HCT116 (cell line): ENCODE results near the gene TTC12. TPM values are rescaled to one million over a fixed set of nuclear protein-coding genes. Genes with fewer than 3 reads are reported as not detected.

Experiments used
- ATAC-seq: fragments of 200-7000 bp; cut with Tn5 transposase; 2 replicates; pipeline ENCODE4 v1.9.1; 2020; ENCODE audit warnings: mild to moderate bottlenecking, moderate library complexity
- BruUV-seq: library from RNA; stranded (reverse); fragments of 400-500 nt; replicated peaks from 2 replicates; lab custom pipeline; 2021; lab: Mats Ljungman, UMichigan
- CTCF ChIA-PET: fragments of 300-600 bp; sonication (Branson Sonifier 250); formaldehyde crosslinking; loops from one replicate; lab custom pipeline; 2021; ENCODE audit warnings: antibody characterized with exemption; lab: Charles Lee
- POLR2A ChIA-PET: fragments of 300-600, 350-600 bp; sonication (Branson Sonifier 250); formaldehyde crosslinking; loops from one replicate; lab custom pipeline; 2021; ENCODE audit warnings: antibody characterized with exemption; lab: Charles Lee
- RAD21 ChIA-PET, 2 experiments: fragments of 300-600 bp; sonication (Branson Sonifier 250); formaldehyde crosslinking; loops; one replicate each; lab custom pipeline; 2023; ENCODE audit warnings: low total read pairs in 2 of 2; ENCODE audit not compliant: uncharacterized antibody in 2 of 2, unreplicated experiment in 2 of 2, low non-redundant PET in 1 of 2; lab: Charles Lee
- DNase-seq: peaks from one replicate; pipeline ENCODE4 v3.0.0-alpha.2; 2010; ENCODE audit warnings: low read depth, low spot score
- H2AFZ ChIP-seq: fragments of 200-600 bp; shearing (Covaris generic), sonication (generic); 2 replicates; pipeline ENCODE4 v1.6.1; 2017; ENCODE audit warnings: low read depth, mixed run types, mixed read lengths, antibody characterized with exemption, low read length; ENCODE audit not compliant: poor library complexity, severe bottlenecking
- H3K27ac ChIP-seq: 2 replicates; pipeline ENCODE4 v1.5.1; 2012; ENCODE audit warnings: low read depth, low read length
- H3K27me3 ChIP-seq: fragments of 200-600 bp; sonication (generic); 2 replicates; pipeline ENCODE4 v1.6.1; 2016; ENCODE audit warnings: mixed run types, low read length, mixed read lengths; ENCODE audit not compliant: insufficient read depth
- H3K36me3 ChIP-seq, 2 experiments: fragments of 200-500 bp in 1 of 2; fragments of 200-600 bp in 1 of 2; sonication (Bioruptor generic) in 1 of 2; sonication (generic) in 1 of 2; 2 replicates each; pipeline versions ENCODE4 v1.5.1 to v1.6.1; 2014 to 2016; ENCODE audit warnings: low read length in 2 of 2, inconsistent platforms in 1 of 2, mixed read lengths in 1 of 2, mixed run types in 1 of 2; ENCODE audit not compliant: insufficient read depth in 2 of 2, control insufficient read depth in 1 of 2
- H3K4me1 ChIP-seq, 2 experiments: fragments of 200-600 bp in 1 of 2; sonication (generic) in 1 of 2; 2 replicates each; pipeline versions ENCODE4 v1.5.1 to v1.6.1; 2012 to 2017; ENCODE audit warnings: low read length in 2 of 2, inconsistent platforms in 1 of 2, mild to moderate bottlenecking in 1 of 2, mixed read lengths in 1 of 2, mixed run types in 1 of 2, moderate library complexity in 1 of 2; ENCODE audit not compliant: insufficient read depth in 2 of 2, control insufficient read depth in 1 of 2
- H3K4me2 ChIP-seq: fragments of 200-600 bp; sonication (generic); 2 replicates; pipeline ENCODE4 v1.6.1; 2017; ENCODE audit warnings: mixed run types, low read length, mixed read lengths
- H3K4me3 ChIP-seq, 2 experiments: fragments of 200-600 bp in 1 of 2; sonication (generic) in 1 of 2; replicated peaks in 1 of 2; 2 replicates each; pipeline ENCODE4 v1.5.1; 2011 to 2016; ENCODE audit warnings: low read length in 2 of 2, control low read depth in 1 of 2, low read depth in 1 of 2, mild to moderate bottlenecking in 1 of 2, mixed read lengths in 1 of 2, mixed run types in 1 of 2
- H3K79me2 ChIP-seq: fragments of 200-600 bp; sonication (generic); 2 replicates; pipeline ENCODE4 v1.6.1; 2017; ENCODE audit warnings: mild to moderate bottlenecking, mixed run types, low read length, moderate library complexity, mixed read lengths; ENCODE audit not compliant: insufficient read depth
- H3K9ac ChIP-seq: fragments of 200-600 bp; sonication (generic); 2 replicates; pipeline ENCODE4 v1.6.1; 2016; ENCODE audit warnings: low read length, mixed read lengths
- H3K9me2 ChIP-seq: fragments of 200-600 bp; sonication (generic), shearing (Covaris generic); 2 replicates; pipeline ENCODE4 v1.6.1; 2017; ENCODE audit warnings: mixed run types, mild to moderate bottlenecking, moderate library complexity; ENCODE audit not compliant: insufficient read depth
- H3K9me3 ChIP-seq, 2 experiments: fragments of 200-500 bp in 1 of 2; fragments of 200-600 bp in 1 of 2; sonication (Bioruptor generic) in 1 of 2; sonication (generic) in 1 of 2; 2 replicates each; pipeline ENCODE4 v1.6.1; 2014 to 2017; ENCODE audit warnings: low read length in 2 of 2, mixed read lengths in 2 of 2, inconsistent platforms in 1 of 2, low read depth in 1 of 2, mild to moderate bottlenecking in 1 of 2, mixed run types in 1 of 2, moderate library complexity in 1 of 2; ENCODE audit not compliant: control insufficient read depth in 1 of 2, insufficient read depth in 1 of 2
- H4K20me1 ChIP-seq: fragments of 200-600 bp; sonication (generic), shearing (Covaris generic); 2 replicates; pipeline ENCODE4 v1.6.1; 2017; ENCODE audit warnings: mixed run types, mild to moderate bottlenecking, moderate library complexity; ENCODE audit not compliant: insufficient read depth
- CBX3 ChIP-seq: IDR thresholded peaks from 2 replicates; pipeline ENCODE4 v1.6.1; 2012; ENCODE audit warnings: low read depth
- CTCF ChIP-seq, 3 experiments: fragments of 200-600 bp in 1 of 3; sonication (generic) in 1 of 3; IDR thresholded peaks in 2 of 3; conservative IDR thresholded peaks in 1 of 3; 2 replicates each; pipeline ENCODE4 v1.5.1; 2012 to 2017; ENCODE audit warnings: low read depth in 2 of 3, low read length in 2 of 3, antibody characterized with exemption in 1 of 3, borderline replicate concordance in 1 of 3, control low read depth in 1 of 3, mild to moderate bottlenecking in 1 of 3, mixed read lengths in 1 of 3, mixed run types in 1 of 3, moderate library complexity in 1 of 3; ENCODE audit not compliant: insufficient read depth in 1 of 3
- EGR1 ChIP-seq: IDR thresholded peaks from 2 replicates; pipeline ENCODE4 v1.6.1; 2012; ENCODE audit warnings: low read depth
- ELF1 ChIP-seq: IDR thresholded peaks from 2 replicates; pipeline ENCODE4 v1.6.1; 2012; ENCODE audit warnings: low read depth, borderline replicate concordance
- EZH2 ChIP-seq: fragments of 200-600 bp; sonication (generic); IDR thresholded peaks from 2 replicates; pipeline ENCODE4 v1.6.1; 2017; ENCODE audit warnings: antibody characterized with exemption, mixed run types
- EZH2phosphoT487 ChIP-seq: fragments of 200-600 bp; IDR thresholded peaks from 2 replicates; pipeline ENCODE4 v1.6.1; 2018; ENCODE audit warnings: antibody characterized with exemption, borderline replicate concordance
- JUND ChIP-seq: IDR thresholded peaks from 2 replicates; pipeline ENCODE4 v1.6.1; 2012
- POLR2AphosphoS5 ChIP-seq: IDR thresholded peaks from 2 replicates; pipeline ENCODE4 v1.6.1; 2011; ENCODE audit warnings: mild to moderate bottlenecking, low read depth, low read length, moderate library complexity
- RAD21 ChIP-seq: IDR thresholded peaks from 2 replicates; pipeline ENCODE4 v1.6.1; 2012; ENCODE audit warnings: low read depth, mild to moderate bottlenecking
- SIN3A ChIP-seq: IDR thresholded peaks from 2 replicates; pipeline ENCODE4 v1.6.1; 2012; ENCODE audit warnings: low read depth
- YY1 ChIP-seq: IDR thresholded peaks from 2 replicates; pipeline ENCODE4 v1.6.1; 2011; ENCODE audit warnings: low read length, low read depth, moderate library complexity, mild to moderate bottlenecking; ENCODE audit not compliant: insufficient replicate concordance; ENCODE audit errors: extremely low read depth
- ZBTB33 ChIP-seq: IDR thresholded peaks from 2 replicates; pipeline ENCODE4 v1.6.1; 2011; ENCODE audit warnings: mild to moderate bottlenecking, low read length, moderate library complexity; ENCODE audit not compliant: insufficient replicate concordance; ENCODE audit errors: extremely low read depth
- ZNF274 ChIP-seq: fragments of 200-500 bp; sonication (Bioruptor generic); IDR thresholded peaks from 2 replicates; pipeline ENCODE4 v1.6.1; 2014; ENCODE audit warnings: mild to moderate bottlenecking, low read depth, low read length, inconsistent platforms
- intact Hi-C: fragments of 100-400 bp; cut with micrococcal nuclease; formaldehyde crosslinking; loops from 2 replicates; pipeline ENCODE4 v1.10.0; 2022
- total RNA-seq: library from RNA; stranded (reverse); gene quantifications from one replicate; pipeline ENCODE4 v1.2.1, GENCODE V29; 2021; ENCODE audit not compliant: unreplicated experiment

The TTC12 gene
- total RNA-seq, 1 experiment from 2014 or later = 12.6 TPM

GRCh38 chr11:113270080-113270479 is 44.3 kb upstream of the TTC12 start:
- CTCF ChIA-PET = no interaction called here
- no peaks in the 10 kb centered on the region for H3K4me1 ChIP-seq
- ATAC-seq = no peak
- DNase-seq = no peak
- POLR2A ChIA-PET = no interaction called here
- no peak overlapping the region for H3K9ac ChIP-seq
- no peak overlapping the region for H3K27ac ChIP-seq
- no peak overlapping the region for H3K4me3 ChIP-seq
- H3K9me3 ChIP-seq = no peaks in the 10 kb centered on the region
- TF ChIP-seq CBX3 (no peak), SIN3A (no peak), EGR1 (no peak), JUND (no peak)
- H4K20me1 ChIP-seq = no peaks in the 10 kb centered on the region
- intact Hi-C loops = no loop called here
- peaks cover 30% of the 10 kb centered on the region; the same call in 1 of the 2 replicates for H3K27me3 ChIP-seq
- H3K4me2 ChIP-seq = no peak overlapping the region
- BruUV-seq = no TSS peak
- H3K9me2 ChIP-seq = no peaks in the 10 kb centered on the region
- H3K36me3 ChIP-seq = no peaks in the 10 kb centered on the region
- H2AFZ ChIP-seq = no peak overlapping the region
- RAD21 ChIA-PET = no interaction called here
- no peaks in the 10 kb centered on the region for H3K79me2 ChIP-seq

DNA sequence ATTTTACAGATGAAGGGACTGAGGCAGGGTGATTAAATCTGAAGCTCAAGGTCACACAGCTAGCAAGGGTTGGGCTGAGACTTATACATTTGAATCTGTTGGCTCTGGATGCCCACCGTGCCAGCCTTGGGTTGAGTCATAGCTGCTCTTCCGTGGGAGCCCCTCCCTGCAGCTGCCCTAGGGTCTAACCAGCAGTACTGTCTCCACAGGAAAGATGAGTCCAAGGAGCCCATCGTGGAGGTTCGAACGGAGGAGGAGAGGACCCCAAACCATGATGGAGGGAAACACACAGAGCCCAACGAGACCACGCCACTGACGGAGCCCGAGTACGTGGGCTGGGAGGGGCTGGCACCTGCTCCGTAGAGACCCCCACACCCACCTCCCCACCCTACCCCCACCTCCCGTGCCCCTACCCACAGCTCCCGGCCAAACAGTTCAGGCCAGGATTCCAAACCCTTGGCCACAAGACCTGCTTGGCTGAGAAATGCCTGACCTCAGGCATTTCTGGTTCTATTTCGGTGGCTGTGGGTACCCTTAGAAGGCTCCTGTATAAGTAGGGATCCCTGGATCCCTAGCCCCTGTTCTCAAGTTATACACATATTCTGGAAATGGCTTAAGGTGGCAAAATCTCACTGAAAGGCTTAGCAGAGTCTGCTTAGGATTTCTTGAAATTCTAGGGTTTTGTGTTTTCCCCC is 42.7 kb upstream of the TTC12 start:
- Histone ChIP-seq H3K4me3 (no peak overlapping the region), H3K9me2 (no peaks in the 10 kb centered on the region), H2AFZ (no peak overlapping the region), H3K79me2 (no peaks in the 10 kb centered on the region), H4K20me1 (no peaks in the 10 kb centered on the region), H3K36me3 (no peaks in the 10 kb centered on the region), H3K27me3 (peaks cover 33% of the 10 kb centered on the region; the same call in 1 of the 2 replicates), H3K4me1 (no peaks in the 10 kb centered on the region), H3K9ac (no peak overlapping the region), H3K27ac (no peak overlapping the region), H3K9me3 (no peaks in the 10 kb centered on the region), H3K4me2 (no peak overlapping the region)
- no peak for TF ChIP-seq SIN3A
- no peak for TF ChIP-seq ZNF274
- TF ChIP-seq CBX3 = no peak
- TF ChIP-seq ZBTB33 = no peak
- no peak for TF ChIP-seq EZH2
- TF ChIP-seq YY1 = no peak
- no peak for TF ChIP-seq POLR2AphosphoS5
- no peak for TF ChIP-seq ELF1
- TF ChIP-seq EZH2phosphoT487 = no peak
- no peak for TF ChIP-seq RAD21
- TF ChIP-seq CTCF (IDR thresholded peaks at IDR 0.05 in 2 of 3, conservative IDR thresholded peaks at IDR 0.05 in 1 of 3; ENCODE audit: borderline replicate concordance in 1 of 3, insufficient read depth in 1 of 3, low read depth in 2 of 3, low read length in 2 of 3) = no peak
- no TSS peak for BruUV-seq
- intact Hi-C loops = no loop called here
- ATAC-seq (no peak), DNase-seq (no peak)
- CTCF ChIA-PET = no interaction called here
- RAD21 ChIA-PET = interaction anchor here in 1 of 2 experiments (1.7 kb wide), 1 partner anchor 18 kb away, joined by 3 read pairs; no protein-coding TSS in a partner anchor
- POLR2A ChIA-PET = no interaction called here
